B cell (primary cell): ENCODE measurements around the gene RAI1. TPM values are rescaled to one million over a fixed set of nuclear protein-coding genes. Genes with fewer than 3 reads are reported as not detected.

Source experiments
- ATAC-seq: fragments of 200-7000 bp; cut with Tn5 transposase; one replicate; pipeline ENCODE4 v1.10.0; 2021; ENCODE audit warnings: low read depth, mild to moderate bottlenecking, moderate number of reproducible peaks, moderate library complexity
- CTCF ChIA-PET: fragments of 350-600 bp; sonication (Branson Sonifier 250); formaldehyde crosslinking; loops from one replicate; lab custom pipeline; 2021; ENCODE audit warnings: antibody characterized with exemption, inconsistent platforms; lab: Charles Lee
- POLR2A ChIA-PET: fragments of 350-600 bp; sonication (Branson Sonifier 250); formaldehyde crosslinking; loops from one replicate; lab custom pipeline; 2021; ENCODE audit warnings: antibody characterized with exemption; lab: Charles Lee
- DNase-seq: peaks from one replicate; pipeline ENCODE4 v3.0.0; 2013
- H2AFZ ChIP-seq: 2 replicates; pipeline ENCODE4 v1.6.1; 2012; ENCODE audit warnings: mild to moderate bottlenecking, low read depth, low read length; ENCODE audit not compliant: insufficient read depth, poor library complexity, severe bottlenecking
- H3K27ac ChIP-seq, 2 donors: 1 replicate in 1 of 2; 2 replicates in 1 of 2; pipeline ENCODE4 v1.5.1; 2012 to 2013; ENCODE audit warnings: low read length in 2 of 2, mild to moderate bottlenecking in 2 of 2, moderate library complexity in 1 of 2
- H3K27me3 ChIP-seq, 4 experiments: fragments of 200-600 bp in 1 of 4; sonication (generic) in 1 of 4; replicated peaks in 1 of 4; 1 replicate in 2 of 4; 2 replicates in 2 of 4; pipeline versions ENCODE4 v1.6.1 to v1.7.0; 2013 to 2016; ENCODE audit warnings: low read length in 3 of 4, mild to moderate bottlenecking in 2 of 4, mixed read lengths in 1 of 4, moderate library complexity in 1 of 4; ENCODE audit not compliant: insufficient read depth in 4 of 4, control insufficient read depth in 3 of 4; ENCODE audit errors: control extremely low read depth in 1 of 4
- H3K36me3 ChIP-seq, 2 experiments: replicated peaks in 1 of 2; 1 replicate in 1 of 2; 2 replicates in 1 of 2; pipeline versions ENCODE4 v1.6.1 to v1.7.1; 2013; ENCODE audit warnings: low read length in 1 of 2; ENCODE audit not compliant: insufficient read depth in 2 of 2, control insufficient read depth in 1 of 2; ENCODE audit errors: control extremely low read depth in 1 of 2, extremely low read depth in 1 of 2
- H3K4me1 ChIP-seq, 2 donors: fragments of 200-600 bp in 1 of 2; sonication (generic) in 1 of 2; 1 replicate in 1 of 2; 2 replicates in 1 of 2; pipeline versions ENCODE4 v1.5.1 to v1.6.1; 2013 to 2017; ENCODE audit warnings: low read length in 2 of 2; ENCODE audit not compliant: control insufficient read depth in 2 of 2, insufficient read depth in 2 of 2
- H3K4me2 ChIP-seq: replicated peaks from 2 replicates; pipeline ENCODE3; 2012; ENCODE audit warnings: mild to moderate bottlenecking, low read depth, low read length; ENCODE audit not compliant: poor library complexity, severe bottlenecking
- H3K4me3 ChIP-seq, 5 experiments: fragments of 200-600 bp in 1 of 5; sonication (generic) in 1 of 5; 1 replicate in 3 of 5; 2 replicates in 2 of 5; pipeline versions ENCODE4 v1.5.1 to v1.7.0; 2011 to 2016; ENCODE audit warnings: low read length in 4 of 5, mild to moderate bottlenecking in 4 of 5, low read depth in 2 of 5, control low read depth in 1 of 5, moderate library complexity in 1 of 5; ENCODE audit not compliant: insufficient read depth in 1 of 5; ENCODE audit errors: control extremely low read depth in 1 of 5, extremely low read depth in 1 of 5
- H3K79me2 ChIP-seq: fragments of 200-600 bp; sonication (generic); one replicate; pipeline ENCODE4 v1.6.0; 2016; ENCODE audit warnings: low read length; ENCODE audit not compliant: control insufficient read depth, insufficient read depth
- H3K9ac ChIP-seq: fragments of 200-600 bp; sonication (generic); 2 replicates; pipeline ENCODE4 v1.6.1; 2017; ENCODE audit warnings: mild to moderate bottlenecking, low read length, moderate library complexity
- H3K9me3 ChIP-seq, 3 donors: one replicate each; pipeline versions ENCODE4 v1.6.1 to v1.7.1; 2013; ENCODE audit warnings: low read length in 2 of 3; ENCODE audit not compliant: control insufficient read depth in 2 of 3, insufficient read depth in 1 of 3; ENCODE audit errors: control extremely low read depth in 1 of 3
- H4K20me1 ChIP-seq: 2 replicates; pipeline ENCODE4 v1.6.0; 2012; ENCODE audit warnings: mild to moderate bottlenecking, low read length; ENCODE audit not compliant: insufficient read depth, control insufficient read depth, poor library complexity, severe bottlenecking
- H3K27ac Mint-ChIP-seq: one replicate; pipeline ENCODE4 v1.8.0; 2021; ENCODE audit warnings: mixed read lengths
- H3K27me3 Mint-ChIP-seq: one replicate; pipeline ENCODE4 v1.8.0; 2021; ENCODE audit warnings: mixed read lengths
- H3K4me1 Mint-ChIP-seq: one replicate; pipeline ENCODE4 v1.8.0; 2021; ENCODE audit warnings: mixed read lengths
- H3K4me3 Mint-ChIP-seq: one replicate; pipeline ENCODE4 v1.8.0; 2021; ENCODE audit warnings: mixed read lengths
- H3K9me3 Mint-ChIP-seq: one replicate; pipeline ENCODE4 v1.8.0; 2022; ENCODE audit warnings: mixed read lengths; ENCODE audit not compliant: insufficient read depth
- EZH2 ChIP-seq: IDR thresholded peaks from 2 replicates; pipeline ENCODE4 v1.6.1; 2012; ENCODE audit warnings: borderline replicate concordance, low read depth, mild to moderate bottlenecking, moderate library complexity, low read length; ENCODE audit not compliant: insufficient read depth, poor library complexity, severe bottlenecking
- WGBS: methylation state at CpG from one replicate; pipeline ENCODE4 v1.1.5; 2013; ENCODE audit warnings: missing lambda C conversion rate; ENCODE audit not compliant: insufficient coverage; 5-methylcytosine and 5-hydroxymethylcytosine counted together
- intact Hi-C: fragments of 100-400 bp; cut with micrococcal nuclease; formaldehyde crosslinking; loops from one replicate; pipeline ENCODE4 v1.10.0; 2022
- polyA plus RNA-seq: library from polyadenylated mRNA; depleted of rRNA; stranded (reverse); fragments of >200 nt; gene quantifications from 2 replicates; pipeline ENCODE4 v1.2.3, GENCODE V29; 2012
- total RNA-seq, 2 donors: library from RNA; stranded (reverse); fragments of 120-200 nt in 1 of 2; gene quantifications; 1 replicate in 1 of 2; 2 replicates in 1 of 2; pipeline versions ENCODE4 v1.2.3 to v1.2.4, GENCODE V29; 2013 to 2022
- TF ChIP-seq, protein P1 (sequence below): fragments of 200-600 bp; IDR thresholded peaks from one replicate; pipeline ENCODE4 v1.8.0; 2022; ENCODE audit warnings: antibody characterized with exemption, mild to moderate bottlenecking

RAI1 gene
- total and polyA plus RNA-seq, 2 donors (not counting 1 experiment from before 2014, with no cell fraction given), result 4.7 to 34.0 TPM

DNA sequence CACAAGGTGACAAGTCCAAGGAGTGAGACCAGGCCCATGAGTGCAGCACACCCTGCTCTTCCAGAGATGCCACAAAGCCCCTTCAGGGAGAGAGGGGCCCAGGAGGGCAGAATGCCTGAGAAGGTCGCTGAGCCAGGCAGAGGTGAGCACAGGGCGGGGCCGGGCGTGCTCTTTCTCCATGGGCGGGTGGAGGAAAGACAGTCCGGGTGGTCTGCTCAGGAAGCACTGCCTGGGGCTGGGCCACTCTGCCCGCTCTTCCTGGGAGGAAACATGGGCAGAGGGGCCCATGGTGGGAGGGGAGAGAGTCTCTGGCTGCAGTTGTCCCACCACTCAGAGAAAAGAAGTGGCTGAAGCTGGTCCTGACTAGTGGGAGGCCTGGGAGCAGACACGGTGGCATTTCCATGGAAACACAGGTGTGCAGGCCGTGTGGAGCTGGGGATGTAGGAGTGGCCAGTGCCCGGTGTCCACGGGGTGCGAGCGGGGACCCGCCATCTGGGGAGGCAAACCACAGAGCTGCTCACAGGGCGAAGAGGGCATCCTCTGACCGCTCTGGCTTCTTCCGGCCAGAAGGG, 165.9 kb downstream of the RAI1 start:
- Histone ChIP-seq H3K4me3 (no peak overlapping the region), H2AFZ (no peak overlapping the region), H3K9ac (no peak overlapping the region), H3K79me2 (no peaks in the 10 kb centered on the region), H3K36me3 (no peaks in the 10 kb centered on the region), H4K20me1 (no peaks in the 10 kb centered on the region), H3K9me3 (no peaks in the 10 kb centered on the region), H3K4me2 (no peak overlapping the region), H3K27me3 (no peaks in the 10 kb centered on the region), H3K4me1 (peaks cover 24 to 31% of the 10 kb centered on the region in 2 donors), H3K27ac (no peak overlapping the region)
- ATAC-seq, result no peak
- H3K4me1 Mint-ChIP-seq, result peaks cover 33% of the 10 kb centered on the region
- H3K4me3 Mint-ChIP-seq, result no peak overlapping the region
- no peaks in the 10 kb centered on the region for H3K9me3 Mint-ChIP-seq
- POLR2A ChIA-PET, result no interaction called here
- CTCF ChIA-PET, result interaction anchor here (0.5 to 1.3 kb wide), 3 partner anchors 13 to 183 kb away, joined by 3 to 4 read pairs (median 3); no protein-coding TSS in a partner anchor
- intact Hi-C loops, result no loop called here
- no peaks in the 10 kb centered on the region for H3K27me3 Mint-ChIP-seq
- WGBS, result 89% methylated on average over 17 of the region's 17 CpGs
- no peak for DNase-seq
- no peak for TF ChIP-seq EZH2
- TF ChIP-seq, protein P1, sequence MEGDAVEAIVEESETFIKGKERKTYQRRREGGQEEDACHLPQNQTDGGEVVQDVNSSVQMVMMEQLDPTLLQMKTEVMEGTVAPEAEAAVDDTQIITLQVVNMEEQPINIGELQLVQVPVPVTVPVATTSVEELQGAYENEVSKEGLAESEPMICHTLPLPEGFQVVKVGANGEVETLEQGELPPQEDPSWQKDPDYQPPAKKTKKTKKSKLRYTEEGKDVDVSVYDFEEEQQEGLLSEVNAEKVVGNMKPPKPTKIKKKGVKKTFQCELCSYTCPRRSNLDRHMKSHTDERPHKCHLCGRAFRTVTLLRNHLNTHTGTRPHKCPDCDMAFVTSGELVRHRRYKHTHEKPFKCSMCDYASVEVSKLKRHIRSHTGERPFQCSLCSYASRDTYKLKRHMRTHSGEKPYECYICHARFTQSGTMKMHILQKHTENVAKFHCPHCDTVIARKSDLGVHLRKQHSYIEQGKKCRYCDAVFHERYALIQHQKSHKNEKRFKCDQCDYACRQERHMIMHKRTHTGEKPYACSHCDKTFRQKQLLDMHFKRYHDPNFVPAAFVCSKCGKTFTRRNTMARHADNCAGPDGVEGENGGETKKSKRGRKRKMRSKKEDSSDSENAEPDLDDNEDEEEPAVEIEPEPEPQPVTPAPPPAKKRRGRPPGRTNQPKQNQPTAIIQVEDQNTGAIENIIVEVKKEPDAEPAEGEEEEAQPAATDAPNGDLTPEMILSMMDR, result no peak
- H3K27ac Mint-ChIP-seq, result no peak overlapping the region

DNA sequence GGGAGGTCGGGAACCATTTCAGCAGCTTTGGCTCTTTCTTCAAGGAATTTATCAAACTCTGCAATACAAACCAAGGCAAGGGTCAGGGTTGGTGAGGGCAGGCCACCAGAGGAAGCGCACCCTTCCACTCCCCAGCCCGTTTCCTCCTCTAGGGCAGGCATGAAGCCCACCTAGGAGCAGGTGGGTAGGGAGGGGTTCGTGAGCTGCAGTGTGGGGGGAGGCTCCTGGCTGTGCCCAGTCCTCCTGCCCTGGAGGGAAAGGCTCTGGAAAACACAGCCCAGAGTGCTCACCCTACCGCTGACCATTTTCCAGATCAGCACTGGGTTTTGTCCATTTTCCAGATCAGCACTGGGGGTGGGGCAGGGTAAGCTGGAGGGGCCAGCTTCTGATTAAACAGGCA, 166.5 kb downstream of the RAI1 start:
- H3K27ac Mint-ChIP-seq, result no peak overlapping the region
- intact Hi-C loops, result no loop called here
- CTCF ChIA-PET, result interaction anchor here (0.5 to 1.3 kb wide), 3 partner anchors 14 to 183 kb away, joined by 3 to 4 read pairs (median 3); no protein-coding TSS in a partner anchor

More for the DNA sequence above, 166.5 kb downstream of the RAI1 start:
- Histone ChIP-seq H4K20me1 (no peaks in the 10 kb centered on the region), H3K4me3 (no peak overlapping the region), H3K79me2 (no peaks in the 10 kb centered on the region), H3K4me2 (no peak overlapping the region), H3K27me3 (no peaks in the 10 kb centered on the region), H3K9me3 (no peaks in the 10 kb centered on the region), H3K4me1 (peaks cover 24 to 31% of the 10 kb centered on the region in 2 donors), H3K36me3 (no peaks in the 10 kb centered on the region), H3K9ac (no peak overlapping the region), H3K27ac (no peak overlapping the region), H2AFZ (no peak overlapping the region)
- ATAC-seq (no peak), DNase-seq (no peak)
- POLR2A ChIA-PET, result interaction anchor here (0.6 kb wide), 1 partner anchor 1547 kb away, joined by 5 read pairs; no protein-coding TSS in a partner anchor
- Mint-ChIP-seq H3K4me1 (peaks cover 33% of the 10 kb centered on the region), H3K9me3 (no peaks in the 10 kb centered on the region), H3K4me3 (no peak overlapping the region), H3K27me3 (no peaks in the 10 kb centered on the region)
- TF ChIP-seq, protein P1, result no peak
- no peak for TF ChIP-seq EZH2
- no CpG with 5 or more reads among the region's 5 CpGs for WGBS
